Nephron progenitor cell (in vitro differentiated cells): ENCODE measurements around the gene INHA.

ENCODE experiments used
- DNase-seq: peaks from one replicate; pipeline ENCODE4 v3.0.0; 2021
- H3K27ac Mint-ChIP-seq: 2 replicates; pipeline ENCODE4 v1.8.0; 2021; ENCODE audit warnings: mild to moderate bottlenecking, moderate library complexity, mixed read lengths
- H3K27me3 Mint-ChIP-seq: 2 replicates; pipeline ENCODE4 v1.8.0; 2021; ENCODE audit warnings: mild to moderate bottlenecking, low read depth, mixed read lengths; ENCODE audit not compliant: poor library complexity
- H3K36me3 Mint-ChIP-seq: 2 replicates; pipeline ENCODE4 v1.8.0; 2021; ENCODE audit warnings: low read depth, mixed read lengths
- H3K4me1 Mint-ChIP-seq: 2 replicates; pipeline ENCODE4 v1.8.0; 2021; ENCODE audit warnings: mixed read lengths
- H3K4me3 Mint-ChIP-seq: 2 replicates; pipeline ENCODE4 v1.8.0; 2021; ENCODE audit warnings: mild to moderate bottlenecking, moderate library complexity, mixed read lengths
- H3K9me3 Mint-ChIP-seq: 2 replicates; pipeline ENCODE4 v1.8.0; 2021; ENCODE audit warnings: mild to moderate bottlenecking, moderate library complexity, mixed read lengths
- CTCF ChIP-seq: fragments of 200-600 bp; sonication (generic); IDR thresholded peaks from 2 replicates; pipeline ENCODE4 v1.5.0; 2021; ENCODE audit warnings: antibody characterized with exemption

The INHA gene

DNA sequence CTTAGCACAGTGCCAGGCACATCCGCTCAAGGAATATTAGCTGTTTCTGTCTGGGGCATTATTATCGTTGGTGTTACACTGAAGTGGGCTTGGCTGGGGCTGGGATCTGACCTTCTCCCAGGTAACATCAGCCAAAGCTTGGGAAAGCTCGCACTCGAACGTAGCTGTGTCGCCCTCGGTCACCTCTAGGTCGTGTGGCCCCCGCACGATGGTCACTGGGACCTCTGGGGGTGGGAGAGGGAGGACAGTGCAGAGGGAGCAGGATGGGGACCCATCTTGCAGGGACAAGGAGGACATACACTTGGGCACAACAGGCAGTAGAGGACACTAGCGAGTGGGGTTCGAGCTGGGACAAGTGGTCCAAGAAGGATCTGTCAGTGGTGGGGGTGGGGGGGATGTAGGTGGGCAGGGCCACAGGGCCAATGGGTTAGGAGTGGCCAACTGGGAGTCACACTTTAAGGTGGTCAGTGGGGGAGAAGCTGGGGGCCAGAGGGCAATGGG lies 18.6 kb upstream of the INHA start:
- TF ChIP-seq CTCF: no peak
- Mint-ChIP-seq H3K36me3 (peaks cover 21% of the 10 kb centered on the region), H3K4me1 (peaks cover 11% of the 10 kb centered on the region), H3K4me3 (peak overlapping the region; percentile 62), H3K27ac (no peak overlapping the region), H3K9me3 (no peaks in the 10 kb centered on the region), H3K27me3 (peaks cover 48% of the 10 kb centered on the region)
- DNase-seq: no peak

- Mint-ChIP-seq H3K36me3 (peaks cover 30% of the 10 kb centered on the region), H3K27me3 (peaks cover 40% of the 10 kb centered on the region), H3K4me3 (no peak overlapping the region), H3K27ac (no peak overlapping the region), H3K4me1 (peaks cover 11% of the 10 kb centered on the region), H3K9me3 (no peaks in the 10 kb centered on the region)
- TF ChIP-seq CTCF: no peak
- no peak for DNase-seq
Observed at GRCh38 chr2:219554350-219554749, 17.8 kb upstream of the INHA start.

DNA sequence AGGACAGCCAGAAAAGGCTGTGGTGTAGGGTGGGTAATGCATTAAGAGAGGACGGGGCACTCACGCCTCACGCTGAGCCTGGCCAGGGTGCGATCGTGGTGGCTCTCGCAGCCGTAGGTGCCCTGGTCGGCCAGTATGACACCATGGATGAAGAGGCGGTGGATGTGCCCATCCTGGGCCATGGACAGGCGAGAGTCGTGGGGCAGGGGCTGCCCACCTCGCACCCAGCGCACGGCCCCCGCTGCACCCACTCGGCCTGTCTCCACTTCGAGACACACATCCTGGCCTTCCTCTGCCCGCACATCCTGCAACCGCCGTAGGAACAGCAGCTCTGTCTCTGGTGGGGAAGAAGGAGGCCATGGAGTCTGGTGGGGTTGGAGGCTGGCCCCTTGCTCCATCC lies 16.2 kb upstream of the INHA start:
- peaks cover 34% of the 10 kb centered on the region for H3K36me3 Mint-ChIP-seq
- H3K4me1 Mint-ChIP-seq: peaks cover 12% of the 10 kb centered on the region
- DNase-seq: no peak
- no peak overlapping the region for H3K4me3 Mint-ChIP-seq
- peaks cover 24% of the 10 kb centered on the region for H3K27me3 Mint-ChIP-seq
- no peak overlapping the region for H3K27ac Mint-ChIP-seq
- TF ChIP-seq CTCF: no peak
- no peaks in the 10 kb centered on the region for H3K9me3 Mint-ChIP-seq

GRCh38 chr2:219556413-219556812 lies 15.7 kb upstream of the INHA start:
- Mint-ChIP-seq H3K27me3 (peaks cover 19% of the 10 kb centered on the region), H3K4me3 (no peak overlapping the region), H3K27ac (no peak overlapping the region), H3K4me1 (peaks cover 14% of the 10 kb centered on the region), H3K9me3 (no peaks in the 10 kb centered on the region), H3K36me3 (peaks cover 34% of the 10 kb centered on the region)
- no peak for DNase-seq
- no peak for TF ChIP-seq CTCF

- Mint-ChIP-seq H3K9me3 (no peaks in the 10 kb centered on the region), H3K4me3 (no peak overlapping the region), H3K27me3 (peaks cover 11% of the 10 kb centered on the region), H3K27ac (no peak overlapping the region), H3K4me1 (peaks cover 18% of the 10 kb centered on the region), H3K36me3 (peaks cover 36% of the 10 kb centered on the region)
- TF ChIP-seq CTCF: no peak
- no peak for DNase-seq
Observed at GRCh38 chr2:219557320-219557719, 14.8 kb upstream of the INHA start.
